GM18508 (cell line): Measurements from ENCODE around the gene ARHGAP5.

Experiments used
- ATAC-seq: cut with Tn5 transposase; IDR thresholded peaks from one replicate; pipeline ENCODE4 v1.9.1; 2021; ENCODE audit warnings: moderate number of reproducible peaks; ENCODE audit not compliant: insufficient read depth, unreplicated experiment

Gene ARHGAP5

GRCh38 chr14:32076278-32077080, 625 bp upstream of the ARHGAP5 start:
- no peak for ATAC-seq

- ATAC-seq, result no peak
Observed at GRCh38 chr14:32078023-32078857, 1.1 kb downstream of the ARHGAP5 start.

GRCh38 chr14:32078858-32079216, 1.7 kb downstream of the ARHGAP5 start:
- ATAC-seq, result no peak

- no peak for ATAC-seq
Observed at GRCh38 chr14:32079264-32079663, 2.2 kb downstream of the ARHGAP5 start.

GRCh38 chr14:32080001-32080510, 3.0 kb downstream of the ARHGAP5 start:
- ATAC-seq, result no peak

- ATAC-seq, result no peak
Observed at GRCh38 chr14:32081901-32082300, 4.8 kb downstream of the ARHGAP5 start.

- no peak for ATAC-seq
Observed at GRCh38 chr14:32083315-32083624, 6.2 kb downstream of the ARHGAP5 start.

GRCh38 chr14:32083789-32084188, 6.7 kb downstream of the ARHGAP5 start:
- ATAC-seq, result no peak

GRCh38 chr14:32085182-32085844, 8.2 kb downstream of the ARHGAP5 start:
- no peak for ATAC-seq

- no peak for ATAC-seq
Observed at GRCh38 chr14:32085845-32086383, 8.8 kb downstream of the ARHGAP5 start.

- ATAC-seq, result no peak
Observed at GRCh38 chr14:32087173-32087861, 10.2 kb downstream of the ARHGAP5 start.

GRCh38 chr14:32087907-32088306, 10.8 kb downstream of the ARHGAP5 start:
- no peak for ATAC-seq

- no peak for ATAC-seq
Observed at GRCh38 chr14:32090686-32091085, 13.6 kb downstream of the ARHGAP5 start.

- ATAC-seq, result no peak
Observed at GRCh38 chr14:32099473-32099872, 22.4 kb downstream of the ARHGAP5 start.

- ATAC-seq, result no peak
Observed at GRCh38 chr14:32100175-32100574, 23.1 kb downstream of the ARHGAP5 start.

GRCh38 chr14:32102152-32102787, 25.2 kb downstream of the ARHGAP5 start:
- peak; percentile 67 for ATAC-seq

- no peak for ATAC-seq
Observed at GRCh38 chr14:32102968-32103367, 25.9 kb downstream of the ARHGAP5 start.

- no peak for ATAC-seq
Observed at GRCh38 chr14:32104308-32104707, 27.2 kb downstream of the ARHGAP5 start.

GRCh38 chr14:32104803-32105202, 27.7 kb downstream of the ARHGAP5 start:
- ATAC-seq, result no peak
